DOHH2 (cell line): ENCODE data around the gene SLITRK2.

Source experiments
- H3F3A ChIP-seq: fragments of 200-600 bp; sonication (generic), shearing (Covaris generic); 2 replicates; pipeline ENCODE4 v1.6.0; 2016; ENCODE audit warnings: antibody characterized with exemption, mild to moderate bottlenecking; ENCODE audit not compliant: control insufficient read depth, insufficient read depth
- H3K27ac ChIP-seq: fragments of 200-600 bp; sonication (generic); 2 replicates; pipeline ENCODE4 v1.5.1; 2014; ENCODE audit warnings: low read depth, mild to moderate bottlenecking, low read length, moderate library complexity
- H3K27me3 ChIP-seq: fragments of 200-600 bp; sonication (generic); 2 replicates; pipeline ENCODE4 v1.6.1; 2014; ENCODE audit warnings: mild to moderate bottlenecking, low read length, mixed read lengths; ENCODE audit not compliant: control insufficient read depth
- H3K36me3 ChIP-seq: fragments of 200-600 bp; sonication (generic); 2 replicates; pipeline ENCODE4 v1.6.1; 2014; ENCODE audit warnings: mild to moderate bottlenecking, low read length, moderate library complexity, mixed read lengths; ENCODE audit not compliant: control insufficient read depth
- H3K4me1 ChIP-seq: fragments of 200-600 bp; sonication (generic); 2 replicates; pipeline ENCODE4 v1.6.1; 2014; ENCODE audit warnings: mild to moderate bottlenecking, low read length, mixed read lengths; ENCODE audit not compliant: control insufficient read depth
- H3K4me2 ChIP-seq: fragments of 200-600 bp; sonication (generic); 2 replicates; pipeline ENCODE4 v1.6.0; 2014; ENCODE audit warnings: mild to moderate bottlenecking, low read length, moderate library complexity
- H3K4me3 ChIP-seq: fragments of 200-600 bp; sonication (generic); 2 replicates; pipeline ENCODE4 v1.5.1; 2014; ENCODE audit warnings: mild to moderate bottlenecking, low read length, mixed read lengths
- H3K79me2 ChIP-seq: fragments of 200-600 bp; sonication (generic); 2 replicates; pipeline ENCODE4 v1.6.1; 2014; ENCODE audit warnings: mild to moderate bottlenecking, low read length, mixed read lengths; ENCODE audit not compliant: control insufficient read depth
- H3K9me2 ChIP-seq: fragments of 200-600 bp; sonication (generic); replicated peaks from 2 replicates; pipeline ENCODE4 v1.6.1; 2014; ENCODE audit warnings: mild to moderate bottlenecking, low read length, mixed read lengths; ENCODE audit not compliant: control insufficient read depth
- H3K9me3 ChIP-seq: fragments of 200-600 bp; sonication (generic); 2 replicates; pipeline ENCODE4 v1.6.1; 2014; ENCODE audit warnings: antibody characterized with exemption, low read length, mixed read lengths; ENCODE audit not compliant: control insufficient read depth, insufficient read depth
- H4K20me1 ChIP-seq: fragments of 200-600 bp; sonication (generic); 2 replicates; pipeline ENCODE4 v1.6.0; 2014; ENCODE audit warnings: low read depth, mild to moderate bottlenecking, antibody characterized with exemption, low read length, moderate library complexity; ENCODE audit not compliant: control insufficient read depth, insufficient read depth
- EZH2phosphoT487 ChIP-seq: fragments of 200-600 bp; sonication (generic); IDR thresholded peaks from 2 replicates; pipeline ENCODE4 v1.6.1; 2017; ENCODE audit warnings: borderline replicate concordance, mild to moderate bottlenecking, antibody characterized with exemption, low read length, moderate library complexity, mixed read lengths
- TF ChIP-seq, protein P1 (sequence below): fragments of 200-600 bp; sonication (generic); IDR thresholded peaks from one replicate; pipeline ENCODE4 v1.5.1; 2014; ENCODE audit warnings: antibody characterized with exemption, mild to moderate bottlenecking, low read depth, low read length; ENCODE audit not compliant: poor library complexity, severe bottlenecking

Gene SLITRK2

DNA sequence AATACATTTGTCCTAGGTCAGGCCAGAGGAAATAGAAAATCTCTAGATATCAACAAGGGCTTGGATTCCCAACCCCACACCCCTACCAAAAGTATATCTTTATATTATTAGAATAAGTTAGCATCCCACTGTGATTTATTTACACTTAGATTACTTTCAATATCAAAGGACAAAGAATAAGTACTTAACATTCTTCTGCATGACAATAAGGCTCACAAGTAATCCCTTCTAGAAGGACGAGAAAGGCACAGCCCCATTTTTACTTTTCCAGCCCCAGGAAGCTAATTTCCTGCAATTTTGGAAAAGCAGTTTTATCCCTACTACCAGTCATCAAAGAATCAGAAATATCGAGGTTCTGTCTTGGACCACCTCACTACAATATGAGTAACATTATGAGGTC is 14.1 kb upstream of the SLITRK2 start:
- no peaks in the 10 kb centered on the region for H3K27me3 ChIP-seq
- no peak overlapping the region for H3K27ac ChIP-seq
- H3K79me2 ChIP-seq, result no peaks in the 10 kb centered on the region
- H3K4me3 ChIP-seq, result no peak overlapping the region
- H3F3A ChIP-seq, result no peaks in the 10 kb centered on the region
- no peaks in the 10 kb centered on the region for H3K9me3 ChIP-seq
- TF ChIP-seq, protein P1, sequence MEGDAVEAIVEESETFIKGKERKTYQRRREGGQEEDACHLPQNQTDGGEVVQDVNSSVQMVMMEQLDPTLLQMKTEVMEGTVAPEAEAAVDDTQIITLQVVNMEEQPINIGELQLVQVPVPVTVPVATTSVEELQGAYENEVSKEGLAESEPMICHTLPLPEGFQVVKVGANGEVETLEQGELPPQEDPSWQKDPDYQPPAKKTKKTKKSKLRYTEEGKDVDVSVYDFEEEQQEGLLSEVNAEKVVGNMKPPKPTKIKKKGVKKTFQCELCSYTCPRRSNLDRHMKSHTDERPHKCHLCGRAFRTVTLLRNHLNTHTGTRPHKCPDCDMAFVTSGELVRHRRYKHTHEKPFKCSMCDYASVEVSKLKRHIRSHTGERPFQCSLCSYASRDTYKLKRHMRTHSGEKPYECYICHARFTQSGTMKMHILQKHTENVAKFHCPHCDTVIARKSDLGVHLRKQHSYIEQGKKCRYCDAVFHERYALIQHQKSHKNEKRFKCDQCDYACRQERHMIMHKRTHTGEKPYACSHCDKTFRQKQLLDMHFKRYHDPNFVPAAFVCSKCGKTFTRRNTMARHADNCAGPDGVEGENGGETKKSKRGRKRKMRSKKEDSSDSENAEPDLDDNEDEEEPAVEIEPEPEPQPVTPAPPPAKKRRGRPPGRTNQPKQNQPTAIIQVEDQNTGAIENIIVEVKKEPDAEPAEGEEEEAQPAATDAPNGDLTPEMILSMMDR, result no peak
- TF ChIP-seq EZH2phosphoT487, result no peak
- H3K36me3 ChIP-seq, result no peaks in the 10 kb centered on the region
- no peaks in the 10 kb centered on the region for H4K20me1 ChIP-seq
- H3K9me2 ChIP-seq, result no peaks in the 10 kb centered on the region
- no peak overlapping the region for H3K4me2 ChIP-seq
- H3K4me1 ChIP-seq, result no peaks in the 10 kb centered on the region

DNA sequence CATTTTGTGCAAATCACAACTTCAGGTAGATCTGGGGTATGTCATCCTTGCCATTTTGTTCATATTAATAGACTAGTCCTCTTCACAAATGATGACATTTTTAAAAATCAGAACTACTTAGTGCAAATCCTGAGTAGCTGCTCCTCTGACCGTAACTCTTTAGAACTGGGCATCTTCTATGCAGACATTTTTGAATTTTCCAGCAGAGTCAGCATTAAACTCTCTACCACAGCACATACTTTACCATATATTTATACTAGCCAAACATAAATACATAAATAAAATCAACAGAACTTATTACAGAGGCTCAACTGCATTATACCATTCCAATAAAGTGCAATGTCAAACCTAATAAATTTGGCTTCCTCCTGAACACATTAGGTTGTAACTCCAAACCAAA is 4.5 kb upstream of the SLITRK2 start:
- Histone ChIP-seq H3K4me3 (no peak overlapping the region), H3F3A (no peaks in the 10 kb centered on the region), H3K9me3 (no peaks in the 10 kb centered on the region), H3K4me2 (no peak overlapping the region), H3K79me2 (no peaks in the 10 kb centered on the region), H4K20me1 (no peaks in the 10 kb centered on the region), H3K4me1 (no peaks in the 10 kb centered on the region), H3K9me2 (no peaks in the 10 kb centered on the region), H3K27me3 (no peaks in the 10 kb centered on the region), H3K27ac (no peak overlapping the region), H3K36me3 (no peaks in the 10 kb centered on the region)
- TF ChIP-seq, protein P1, result no peak
- no peak for TF ChIP-seq EZH2phosphoT487

DNA sequence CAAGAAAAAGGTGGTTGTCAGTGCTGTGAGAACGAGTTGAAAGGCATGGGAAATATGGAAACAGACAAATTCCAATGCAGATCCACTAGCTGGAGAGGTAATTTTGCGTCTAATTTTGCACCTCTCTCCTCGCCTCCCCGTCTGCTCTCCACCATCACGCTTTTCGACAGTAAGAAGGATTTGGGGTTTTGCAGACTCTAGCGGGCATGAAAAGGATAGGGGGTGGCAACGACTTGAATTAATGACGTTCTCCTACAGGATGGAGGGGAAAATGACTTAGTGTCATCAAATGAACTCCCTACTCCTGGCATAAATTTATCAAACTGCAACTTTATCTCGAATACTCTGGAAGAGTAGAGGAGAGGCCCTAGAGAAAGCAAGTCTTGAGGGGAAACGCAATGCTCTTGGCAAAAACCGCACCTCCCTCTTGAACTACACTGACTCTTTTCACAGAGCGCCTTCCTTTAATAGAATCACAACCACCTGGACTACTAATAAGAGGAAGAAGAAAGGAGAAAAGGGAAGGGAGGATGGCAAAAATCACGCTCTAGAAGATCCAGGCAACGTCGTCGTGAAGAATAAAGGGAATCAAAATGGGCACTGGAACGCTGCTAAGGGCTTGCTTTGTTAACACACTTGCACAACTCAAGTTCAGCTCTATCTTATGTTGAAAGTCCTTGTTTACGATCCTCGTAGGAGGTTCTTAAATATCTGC is 871 bp upstream of the SLITRK2 start:
- no peaks in the 10 kb centered on the region for H3K9me2 ChIP-seq
- no peak overlapping the region for H3K4me2 ChIP-seq
- no peaks in the 10 kb centered on the region for H4K20me1 ChIP-seq
- no peaks in the 10 kb centered on the region for H3K36me3 ChIP-seq
- TF ChIP-seq, protein P1, result no peak
- TF ChIP-seq EZH2phosphoT487, result no peak
- H3K9me3 ChIP-seq, result no peaks in the 10 kb centered on the region
- no peak overlapping the region for H3K27ac ChIP-seq
- H3K4me3 ChIP-seq, result no peak overlapping the region
- H3F3A ChIP-seq, result no peaks in the 10 kb centered on the region
- no peaks in the 10 kb centered on the region for H3K27me3 ChIP-seq
- H3K79me2 ChIP-seq, result no peaks in the 10 kb centered on the region
- H3K4me1 ChIP-seq, result no peaks in the 10 kb centered on the region
